HL-60 (cell line): ENCODE measurements around the gene CETP.

Experiments
- DNase-seq, 2 experiments: peaks; one replicate each; pipeline ENCODE4 v3.0.0-alpha.2; 2010 to 2020; ENCODE audit warnings: low read depth in 1 of 2, low spot score in 1 of 2
- H3K27ac ChIP-seq: fragments of 250-450 bp; sonication (Bioruptor Pico); replicated peaks from 2 replicates; pipeline ENCODE4 v1.5.1; 2020; ENCODE audit warnings: mild to moderate bottlenecking, moderate library complexity
- H3K27me3 ChIP-seq: fragments of 250-450 bp; sonication (Bioruptor Pico); 2 replicates; pipeline ENCODE4 v1.5.1; 2021; ENCODE audit warnings: mild to moderate bottlenecking, moderate library complexity; ENCODE audit not compliant: insufficient read depth, poor library complexity, severe bottlenecking
- H3K4me3 ChIP-seq: replicated peaks from 2 replicates; pipeline ENCODE4 v1.5.1; 2011; ENCODE audit warnings: mild to moderate bottlenecking, control low read depth, low read length; ENCODE audit not compliant: insufficient read depth
- GABPA ChIP-seq: IDR thresholded peaks from 2 replicates; pipeline ENCODE4 v1.6.1; 2012; ENCODE audit warnings: low read depth
- POLR2AphosphoS5 ChIP-seq: IDR thresholded peaks from 2 replicates; pipeline ENCODE4 v1.6.1; 2012; ENCODE audit warnings: low read depth
- SPI1 ChIP-seq: IDR thresholded peaks from 2 replicates; pipeline ENCODE4 v1.6.1; 2012; ENCODE audit warnings: low read depth, mild to moderate bottlenecking, borderline replicate concordance
- TF ChIP-seq, protein P1 (sequence below): IDR thresholded peaks from 2 replicates; pipeline ENCODE4 v1.6.1; 2012; ENCODE audit warnings: low read depth; ENCODE audit not compliant: insufficient replicate concordance
- TF ChIP-seq, protein P2 (sequence below): IDR thresholded peaks from one replicate; pipeline ENCODE4 v1.5.1; 2011; ENCODE audit warnings: low read length, control low read depth, inconsistent platforms; ENCODE audit not compliant: insufficient read depth

CETP gene

DNA sequence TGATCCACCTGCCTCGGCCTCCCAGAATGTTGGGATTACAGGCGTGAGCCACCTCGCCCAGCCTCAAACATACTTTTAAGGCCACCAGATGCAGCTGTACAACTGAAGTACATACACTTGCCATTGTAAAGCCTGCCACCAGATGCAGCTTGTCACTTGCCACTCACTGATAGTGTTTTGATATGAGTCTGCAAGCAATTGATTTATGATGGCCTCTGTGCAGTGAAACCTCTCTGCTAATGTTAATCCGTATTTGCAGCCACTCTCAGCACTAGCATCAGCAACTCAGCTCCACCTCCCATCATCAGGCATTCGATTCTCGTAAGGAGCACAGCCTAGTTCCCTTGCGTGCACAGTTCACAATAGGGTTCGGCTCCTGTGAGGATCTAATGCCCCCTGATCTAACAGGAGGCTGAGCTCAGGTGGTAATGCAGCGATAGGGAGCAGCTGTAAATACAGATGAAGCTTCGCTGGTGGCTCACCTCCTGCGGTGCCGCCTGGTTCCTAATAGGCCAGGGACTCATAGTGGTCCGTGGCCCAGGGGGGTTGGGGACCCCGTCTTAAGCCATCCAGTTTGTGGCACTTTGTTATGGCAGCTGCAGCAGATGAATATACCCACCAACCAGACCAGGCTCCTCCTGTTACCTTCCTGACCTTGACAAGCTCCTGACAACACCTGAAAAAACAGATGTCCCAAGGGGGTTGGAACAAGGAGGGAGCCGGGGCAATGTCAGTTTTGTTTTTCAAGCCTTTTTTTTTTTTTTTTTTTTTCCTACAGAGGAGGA, 31.1 kb upstream of the CETP start:
- DNase-seq: no peak
- Histone ChIP-seq H3K27ac (no peak overlapping the region), H3K4me3 (no peak overlapping the region)

DNA sequence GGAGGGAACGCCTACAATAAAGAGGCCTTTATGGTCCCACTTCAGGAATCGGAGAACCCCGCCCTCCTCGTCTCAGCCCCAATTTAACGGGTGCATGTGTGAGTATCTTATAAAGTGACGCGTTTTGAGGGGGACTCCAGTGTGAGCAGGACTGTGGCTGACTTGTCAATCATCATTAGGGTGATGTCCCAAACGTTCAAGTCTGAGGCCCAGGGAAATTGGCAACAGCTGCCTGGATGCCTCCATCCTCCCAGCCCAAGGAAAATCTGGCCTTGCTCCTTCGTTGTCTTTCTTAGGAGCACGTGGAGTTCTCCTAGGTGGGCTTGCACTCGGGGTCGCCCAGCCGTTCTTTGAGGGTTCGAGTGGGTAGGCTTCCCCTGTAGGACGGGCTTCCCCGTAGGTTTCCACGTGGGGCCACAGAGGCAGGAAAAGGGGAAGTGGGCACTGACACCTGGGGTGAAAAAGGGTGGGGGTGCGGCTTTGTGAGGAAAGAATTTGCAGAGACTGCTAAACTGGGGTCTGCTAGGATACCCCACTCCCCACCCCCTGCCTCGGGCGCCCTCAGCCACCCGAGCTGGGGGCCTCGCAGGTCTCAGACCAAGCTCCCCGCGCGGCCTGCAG, 30.4 kb upstream of the CETP start:
- DNase-seq: no peak
- TF ChIP-seq, protein P1, sequence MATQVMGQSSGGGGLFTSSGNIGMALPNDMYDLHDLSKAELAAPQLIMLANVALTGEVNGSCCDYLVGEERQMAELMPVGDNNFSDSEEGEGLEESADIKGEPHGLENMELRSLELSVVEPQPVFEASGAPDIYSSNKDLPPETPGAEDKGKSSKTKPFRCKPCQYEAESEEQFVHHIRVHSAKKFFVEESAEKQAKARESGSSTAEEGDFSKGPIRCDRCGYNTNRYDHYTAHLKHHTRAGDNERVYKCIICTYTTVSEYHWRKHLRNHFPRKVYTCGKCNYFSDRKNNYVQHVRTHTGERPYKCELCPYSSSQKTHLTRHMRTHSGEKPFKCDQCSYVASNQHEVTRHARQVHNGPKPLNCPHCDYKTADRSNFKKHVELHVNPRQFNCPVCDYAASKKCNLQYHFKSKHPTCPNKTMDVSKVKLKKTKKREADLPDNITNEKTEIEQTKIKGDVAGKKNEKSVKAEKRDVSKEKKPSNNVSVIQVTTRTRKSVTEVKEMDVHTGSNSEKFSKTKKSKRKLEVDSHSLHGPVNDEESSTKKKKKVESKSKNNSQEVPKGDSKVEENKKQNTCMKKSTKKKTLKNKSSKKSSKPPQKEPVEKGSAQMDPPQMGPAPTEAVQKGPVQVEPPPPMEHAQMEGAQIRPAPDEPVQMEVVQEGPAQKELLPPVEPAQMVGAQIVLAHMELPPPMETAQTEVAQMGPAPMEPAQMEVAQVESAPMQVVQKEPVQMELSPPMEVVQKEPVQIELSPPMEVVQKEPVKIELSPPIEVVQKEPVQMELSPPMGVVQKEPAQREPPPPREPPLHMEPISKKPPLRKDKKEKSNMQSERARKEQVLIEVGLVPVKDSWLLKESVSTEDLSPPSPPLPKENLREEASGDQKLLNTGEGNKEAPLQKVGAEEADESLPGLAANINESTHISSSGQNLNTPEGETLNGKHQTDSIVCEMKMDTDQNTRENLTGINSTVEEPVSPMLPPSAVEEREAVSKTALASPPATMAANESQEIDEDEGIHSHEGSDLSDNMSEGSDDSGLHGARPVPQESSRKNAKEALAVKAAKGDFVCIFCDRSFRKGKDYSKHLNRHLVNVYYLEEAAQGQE: no peak
- TF ChIP-seq SPI1 (peak; percentile 99), POLR2AphosphoS5 (no peak), GABPA (no peak)
- TF ChIP-seq, protein P2, sequence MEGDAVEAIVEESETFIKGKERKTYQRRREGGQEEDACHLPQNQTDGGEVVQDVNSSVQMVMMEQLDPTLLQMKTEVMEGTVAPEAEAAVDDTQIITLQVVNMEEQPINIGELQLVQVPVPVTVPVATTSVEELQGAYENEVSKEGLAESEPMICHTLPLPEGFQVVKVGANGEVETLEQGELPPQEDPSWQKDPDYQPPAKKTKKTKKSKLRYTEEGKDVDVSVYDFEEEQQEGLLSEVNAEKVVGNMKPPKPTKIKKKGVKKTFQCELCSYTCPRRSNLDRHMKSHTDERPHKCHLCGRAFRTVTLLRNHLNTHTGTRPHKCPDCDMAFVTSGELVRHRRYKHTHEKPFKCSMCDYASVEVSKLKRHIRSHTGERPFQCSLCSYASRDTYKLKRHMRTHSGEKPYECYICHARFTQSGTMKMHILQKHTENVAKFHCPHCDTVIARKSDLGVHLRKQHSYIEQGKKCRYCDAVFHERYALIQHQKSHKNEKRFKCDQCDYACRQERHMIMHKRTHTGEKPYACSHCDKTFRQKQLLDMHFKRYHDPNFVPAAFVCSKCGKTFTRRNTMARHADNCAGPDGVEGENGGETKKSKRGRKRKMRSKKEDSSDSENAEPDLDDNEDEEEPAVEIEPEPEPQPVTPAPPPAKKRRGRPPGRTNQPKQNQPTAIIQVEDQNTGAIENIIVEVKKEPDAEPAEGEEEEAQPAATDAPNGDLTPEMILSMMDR: no peak
- H3K4me3 ChIP-seq: peak overlapping the region; percentile 32
- H3K27me3 ChIP-seq: no peaks in the 10 kb centered on the region
- H3K27ac ChIP-seq: peak overlapping the region; percentile 92

More for the DNA sequence above, 31.1 kb upstream of the CETP start:
- H3K27me3 ChIP-seq: no peaks in the 10 kb centered on the region
- TF ChIP-seq, protein P1: no peak
- TF ChIP-seq POLR2AphosphoS5: no peak
- TF ChIP-seq GABPA: no peak
- TF ChIP-seq, protein P2: no peak
- no peak for TF ChIP-seq SPI1

DNA sequence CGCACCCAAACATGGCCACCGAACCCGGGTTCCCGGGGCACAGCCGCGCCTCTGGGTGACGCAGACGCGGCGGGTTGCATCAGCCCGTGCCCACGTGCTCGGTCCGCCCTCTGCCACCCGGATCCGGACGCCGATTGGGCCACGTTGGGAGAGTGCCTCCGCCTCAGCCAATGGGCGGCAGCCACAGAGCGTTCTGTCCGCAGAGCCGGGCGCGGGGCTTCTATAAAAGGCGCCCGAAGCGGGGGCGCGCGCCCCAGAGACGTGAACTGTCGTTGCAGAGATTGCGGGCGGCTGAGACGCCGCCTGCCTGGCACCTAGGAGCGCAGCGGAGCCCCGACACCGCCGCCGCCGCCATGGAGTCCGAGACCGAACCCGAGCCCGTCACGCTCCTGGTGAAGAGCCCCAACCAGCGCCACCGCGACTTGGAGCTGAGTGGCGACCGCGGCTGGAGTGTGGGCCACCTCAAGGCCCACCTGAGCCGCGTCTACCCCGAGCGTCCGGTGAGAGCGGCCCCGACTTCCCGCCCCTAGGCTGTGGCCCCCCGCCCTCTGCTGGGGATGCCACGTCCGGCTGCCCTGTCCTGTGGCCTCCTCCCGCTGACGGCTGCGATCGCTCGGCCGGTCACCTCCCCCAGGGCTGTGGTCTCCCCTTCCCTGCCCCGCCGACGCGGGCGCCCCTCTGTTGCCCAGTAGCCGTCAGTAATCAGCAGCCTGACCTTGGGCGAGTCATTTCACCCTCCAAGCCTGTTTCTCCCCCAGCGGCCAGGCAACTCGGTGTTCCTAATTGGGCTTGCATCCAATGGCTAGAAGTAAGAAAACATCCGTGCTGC, 29.6 kb upstream of the CETP start, which contains the start of gene HERPUD1:
Gene HERPUD1, plus strand, starts transcription at position 251 of the 829 bp plus-strand sequence. Its CDS starts 103 bp downstream, at position 354.
- H3K4me3 ChIP-seq: peak within 1 kb of the TSS; percentile 100
- H3K27ac ChIP-seq: peak within 1 kb of the TSS; percentile 92
- H3K27me3 ChIP-seq: no peaks in the 10 kb centered on the region

More for the DNA sequence above, 29.6 kb upstream of the CETP start, which contains the start of gene HERPUD1:
- TF ChIP-seq, protein P2: no peak
- TF ChIP-seq POLR2AphosphoS5 (peak; percentile 86), SPI1 (no peak), GABPA (no peak)
- TF ChIP-seq, protein P1: peak; percentile 53
- peak; percentile 96 to 99 for DNase-seq
